GM18498 (cell line): ENCODE results near the gene ANK3.
A peak's percentile ranks its signal among the peaks of the same experiment; 100 is the strongest.

ENCODE experiments used
- ATAC-seq: cut with Tn5 transposase; IDR thresholded peaks from one replicate; pipeline ENCODE4 v1.9.1; 2021; ENCODE audit warnings: mild to moderate bottlenecking, moderate library complexity; ENCODE audit not compliant: unreplicated experiment

Gene ANK3

GRCh38 chr10:60003651-60004523 lies 385.8 kb downstream of the ANK3 start:
- ATAC-seq, result no peak

- ATAC-seq, result no peak
Measured at GRCh38 chr10:60000747-60001146, 388.9 kb downstream of the ANK3 start.

- no peak for ATAC-seq
Measured at GRCh38 chr10:59997827-59998525, 391.7 kb downstream of the ANK3 start.

- ATAC-seq, result no peak
Measured at GRCh38 chr10:59995862-59996261, 393.8 kb downstream of the ANK3 start.

DNA sequence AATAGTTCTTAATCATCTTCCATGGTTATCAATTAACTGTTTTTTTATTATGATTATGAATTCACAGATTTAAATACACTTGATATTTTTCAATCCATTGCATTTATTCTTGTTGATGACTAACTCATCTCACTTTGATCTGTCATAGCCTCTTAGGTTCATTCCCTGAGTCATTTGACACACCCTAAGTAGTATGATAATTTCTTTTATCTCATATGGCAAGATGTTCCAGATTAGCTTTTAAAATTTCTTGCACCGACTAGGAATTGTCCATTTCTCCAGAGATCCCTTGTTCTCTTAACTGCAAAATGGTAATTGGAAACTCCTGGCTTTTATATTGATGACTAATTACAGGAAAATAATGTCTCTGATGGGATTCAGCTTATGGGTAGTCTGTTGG lies 395.7 kb downstream of the ANK3 start:
- ATAC-seq, result no peak

GRCh38 chr10:59991661-59992060 lies 398.0 kb downstream of the ANK3 start:
- peak; percentile 74 for ATAC-seq

DNA sequence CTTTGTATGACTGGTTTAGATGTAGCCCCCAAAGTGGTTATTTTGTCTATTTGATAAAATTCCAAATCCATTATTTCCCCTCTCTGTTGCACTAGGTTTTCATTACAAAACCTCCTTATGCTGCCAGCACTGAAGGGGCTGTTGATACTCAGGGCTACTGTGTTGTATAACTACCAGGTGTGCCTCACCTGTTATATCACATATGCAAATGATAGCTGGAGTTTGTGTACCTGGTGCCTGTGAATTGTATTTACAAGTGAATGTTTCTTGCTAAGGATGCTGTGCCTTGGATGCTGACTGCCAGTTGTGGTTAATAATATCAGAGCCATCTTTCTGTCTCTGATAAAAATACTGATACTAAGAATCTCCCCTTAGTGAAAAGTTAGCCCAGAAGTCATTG lies 398.6 kb downstream of the ANK3 start:
- no peak for ATAC-seq

DNA sequence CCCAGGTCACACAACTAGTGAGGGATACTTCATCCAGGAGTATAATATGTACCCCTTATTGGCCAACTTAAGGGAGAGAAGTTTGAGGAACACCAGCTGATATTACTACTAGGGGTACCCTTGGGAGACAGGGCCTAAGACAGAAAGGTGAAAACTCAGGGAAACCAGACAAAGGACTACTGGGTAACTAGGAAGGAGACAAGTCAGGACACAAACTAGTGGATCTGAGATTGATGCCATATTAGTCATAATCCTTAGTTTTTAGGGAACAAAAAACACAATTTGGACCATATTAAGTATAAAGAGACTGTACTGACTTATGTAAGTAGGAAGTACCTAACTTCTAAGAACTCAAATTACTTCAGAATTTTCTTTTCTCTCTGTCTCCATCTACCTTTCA lies 404.0 kb downstream of the ANK3 start:
- no peak for ATAC-seq

GRCh38 chr10:59984415-59984814 lies 405.3 kb downstream of the ANK3 start:
- ATAC-seq, result no peak

GRCh38 chr10:59980356-59980755 lies 409.3 kb downstream of the ANK3 start:
- no peak for ATAC-seq

DNA sequence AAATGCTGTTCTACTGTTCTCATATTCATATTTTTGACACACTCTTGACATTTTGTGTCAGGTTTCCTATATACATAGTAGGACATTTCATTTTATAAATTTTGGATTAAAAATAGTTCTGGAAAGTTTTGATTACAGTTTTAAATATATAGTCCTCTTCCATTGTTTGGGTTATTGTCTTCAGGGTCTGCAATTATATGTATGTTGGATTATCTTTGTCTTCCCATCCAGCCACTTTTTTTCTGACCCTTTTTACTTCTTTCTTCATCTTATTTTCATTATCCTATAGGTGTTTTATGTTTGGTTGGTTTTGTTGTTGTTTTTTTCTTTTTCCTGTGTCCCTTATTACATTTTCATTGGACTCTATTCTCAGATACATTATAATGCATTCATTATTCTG lies 412.2 kb downstream of the ANK3 start:
- ATAC-seq, result no peak

DNA sequence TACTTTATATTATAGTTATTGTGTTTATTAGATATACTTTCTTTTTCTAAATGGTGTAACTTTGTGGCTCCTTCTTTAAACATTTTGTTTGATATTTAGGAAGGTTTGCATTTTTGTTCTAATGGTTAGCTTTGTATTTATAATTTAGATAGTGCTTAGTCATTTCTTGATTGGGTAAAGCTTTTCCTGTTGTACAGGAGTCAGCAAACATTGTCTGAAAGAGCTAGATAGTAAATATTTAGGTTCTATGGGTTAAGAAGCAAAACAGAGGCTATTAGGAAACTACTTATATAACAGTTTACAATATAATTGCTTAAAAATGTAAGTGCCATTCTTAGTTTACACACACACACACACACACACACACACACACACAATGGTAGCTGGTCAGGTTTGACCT lies 412.8 kb downstream of the ANK3 start:
- no peak for ATAC-seq
